ENCODE measurements around the gene RMND5B. TPM values are rescaled to one million over a fixed set of nuclear protein-coding genes. Genes with fewer than 3 reads are reported as not detected.
"Not testable (repeated sequence)": the region's sequence is repeated elsewhere in the genome, so short reads cannot be mapped to it uniquely, and the experiment has no call there.

Gene RMND5B
- total RNA-seq, 1 experiment from 2014 or later: 48.4 TPM

DNA sequence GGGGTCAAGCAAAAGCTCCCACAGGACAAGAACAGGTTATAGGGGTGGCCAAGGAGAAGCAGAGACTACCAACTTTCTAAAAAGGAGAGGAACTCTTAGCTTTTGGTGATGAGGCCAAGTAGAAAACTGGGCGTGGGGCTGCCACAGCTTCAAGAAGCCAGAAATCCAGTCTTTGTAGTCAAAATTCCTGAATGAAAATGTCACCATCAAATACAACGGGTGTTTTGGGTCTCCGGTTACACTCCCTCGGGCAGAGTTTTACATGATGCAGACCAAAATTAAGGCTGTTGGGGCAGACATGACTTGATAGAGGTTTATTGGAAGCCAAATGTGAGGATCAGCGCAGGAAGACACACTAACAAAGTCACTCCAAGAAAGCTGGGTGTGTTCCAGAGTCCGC lies 46.9 kb upstream of the RMND5B start:
- Histone ChIP-seq H3K4me3 (ENCODE audit: low read depth, low read length) (no peak overlapping the region), H3K36me3 (ENCODE audit: control insufficient read depth, insufficient read depth, low read length) (no peaks in the 10 kb centered on the region), H3K27me3 (replicated peaks; ENCODE audit: control insufficient read depth, insufficient read depth, low read length) (no peaks in the 10 kb centered on the region), H3K4me1 (no peaks in the 10 kb centered on the region), H3K9me3 (no peaks in the 10 kb centered on the region)
- TF ChIP-seq, protein P1, sequence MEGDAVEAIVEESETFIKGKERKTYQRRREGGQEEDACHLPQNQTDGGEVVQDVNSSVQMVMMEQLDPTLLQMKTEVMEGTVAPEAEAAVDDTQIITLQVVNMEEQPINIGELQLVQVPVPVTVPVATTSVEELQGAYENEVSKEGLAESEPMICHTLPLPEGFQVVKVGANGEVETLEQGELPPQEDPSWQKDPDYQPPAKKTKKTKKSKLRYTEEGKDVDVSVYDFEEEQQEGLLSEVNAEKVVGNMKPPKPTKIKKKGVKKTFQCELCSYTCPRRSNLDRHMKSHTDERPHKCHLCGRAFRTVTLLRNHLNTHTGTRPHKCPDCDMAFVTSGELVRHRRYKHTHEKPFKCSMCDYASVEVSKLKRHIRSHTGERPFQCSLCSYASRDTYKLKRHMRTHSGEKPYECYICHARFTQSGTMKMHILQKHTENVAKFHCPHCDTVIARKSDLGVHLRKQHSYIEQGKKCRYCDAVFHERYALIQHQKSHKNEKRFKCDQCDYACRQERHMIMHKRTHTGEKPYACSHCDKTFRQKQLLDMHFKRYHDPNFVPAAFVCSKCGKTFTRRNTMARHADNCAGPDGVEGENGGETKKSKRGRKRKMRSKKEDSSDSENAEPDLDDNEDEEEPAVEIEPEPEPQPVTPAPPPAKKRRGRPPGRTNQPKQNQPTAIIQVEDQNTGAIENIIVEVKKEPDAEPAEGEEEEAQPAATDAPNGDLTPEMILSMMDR (IDR thresholded peaks at IDR 0.05; ENCODE audit: insufficient read depth in 1 of 2, low read depth in 1 of 2, low read length in 1 of 2, severe bottlenecking in 1 of 2, unreplicated experiment in 1 of 2): no peak
- DNase-seq: no peak
- Mint-ChIP-seq H3K4me3 (ENCODE audit: unreplicated experiment) (no peak overlapping the region), H3K9me3 (ENCODE audit: unreplicated experiment) (no peaks in the 10 kb centered on the region), H3K27ac (ENCODE audit: unreplicated experiment) (no peak overlapping the region), H3K36me3 (ENCODE audit: insufficient read depth, unreplicated experiment) (no peaks in the 10 kb centered on the region), H3K4me1 (ENCODE audit: low read depth, unreplicated experiment) (no peaks in the 10 kb centered on the region), H3K27me3 (ENCODE audit: insufficient read depth, unreplicated experiment) (peaks cover 3% of the 10 kb centered on the region)
- POLR2A ChIA-PET: interaction anchor here (0.5 kb wide), 1 partner anchor 70 kb away, joined by 4 read pairs; the partner anchor contains the start of gene NHP2
- intact Hi-C loops (cut with micrococcal nuclease; ENCODE audit: unreplicated experiment): no loop called here
- CTCF ChIA-PET: interaction anchor here (1.8 kb wide), 1 partner anchor 9 kb away, joined by 8 read pairs; no protein-coding TSS in a partner anchor
- BruUV-seq (replicated peaks): no TSS peak

DNA sequence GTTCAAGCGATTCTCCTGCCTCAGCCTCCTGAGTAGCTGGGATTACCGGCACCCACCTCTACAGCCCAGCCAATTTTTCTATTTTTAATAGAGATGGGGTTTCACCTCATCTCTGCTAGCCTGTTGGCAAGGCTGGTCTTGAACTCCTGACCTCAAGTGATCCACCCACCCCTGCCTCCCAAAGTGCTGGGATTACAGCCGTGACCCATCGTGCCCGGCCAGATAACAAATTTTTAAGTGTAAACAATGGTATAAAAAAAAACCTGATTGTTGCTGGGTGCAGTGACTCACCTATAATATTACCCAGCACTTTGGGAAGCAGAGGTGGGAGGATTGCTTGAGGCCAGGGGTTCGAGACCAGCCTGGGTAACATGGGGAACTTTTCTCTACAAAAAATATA lies 45.5 kb upstream of the RMND5B start:
- Histone ChIP-seq H3K4me3 (ENCODE audit: low read depth, low read length) (no peak overlapping the region), H3K4me1 (no peaks in the 10 kb centered on the region), H3K27me3 (replicated peaks; ENCODE audit: control insufficient read depth, insufficient read depth, low read length) (no peaks in the 10 kb centered on the region), H3K9me3 (no peaks in the 10 kb centered on the region), H3K36me3 (ENCODE audit: control insufficient read depth, insufficient read depth, low read length) (no peaks in the 10 kb centered on the region)
- no TSS peak for BruUV-seq (replicated peaks)
- TF ChIP-seq, protein P1 (IDR thresholded peaks at IDR 0.05; ENCODE audit: insufficient read depth in 1 of 2, low read depth in 1 of 2, low read length in 1 of 2, severe bottlenecking in 1 of 2, unreplicated experiment in 1 of 2): no peak
- CTCF ChIA-PET: interaction anchor here (1.8 kb wide), 1 partner anchor 10 kb away, joined by 8 read pairs; no protein-coding TSS in a partner anchor
- Mint-ChIP-seq H3K36me3 (ENCODE audit: insufficient read depth, unreplicated experiment) (no peaks in the 10 kb centered on the region), H3K27ac (ENCODE audit: unreplicated experiment) (no peak overlapping the region), H3K27me3 (ENCODE audit: insufficient read depth, unreplicated experiment) (peaks cover 6% of the 10 kb centered on the region), H3K9me3 (ENCODE audit: unreplicated experiment) (no peaks in the 10 kb centered on the region), H3K4me1 (ENCODE audit: low read depth, unreplicated experiment) (no peaks in the 10 kb centered on the region), H3K4me3 (ENCODE audit: unreplicated experiment) (no peak overlapping the region)
- POLR2A ChIA-PET: interaction anchor here (0.7 kb wide), 2 partner anchors 49 to 70 kb away, joined by 3 to 11 read pairs; no protein-coding TSS in a partner anchor
- DNase-seq: no peak
- intact Hi-C loops (cut with micrococcal nuclease; ENCODE audit: unreplicated experiment): no loop called here

DNA sequence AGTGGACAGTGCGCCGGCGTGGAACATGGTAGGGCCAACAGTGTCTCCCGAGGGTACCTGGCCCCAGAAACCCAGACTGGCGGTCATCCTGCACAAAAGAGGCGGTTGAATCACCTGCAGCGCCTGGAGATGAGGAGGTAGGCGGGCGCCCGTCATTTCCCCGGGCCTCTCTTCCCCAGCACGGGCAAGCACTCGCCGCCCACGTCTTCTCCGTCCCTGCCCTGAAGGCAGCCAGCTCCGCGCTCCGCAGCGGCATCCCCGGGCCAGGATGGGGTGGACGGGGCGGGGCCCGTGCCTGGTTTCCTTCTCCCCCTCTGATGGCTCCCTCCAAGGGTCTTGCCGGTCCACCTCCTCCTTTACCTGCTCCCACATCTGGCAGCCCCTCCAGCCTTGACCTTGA lies 44.5 kb upstream of the RMND5B start:
- BruUV-seq (replicated peaks): no TSS peak
- H3K4me1 Mint-ChIP-seq (ENCODE audit: low read depth, unreplicated experiment): no peaks in the 10 kb centered on the region
- CTCF ChIA-PET: interaction anchor here (0.7 kb wide), 1 partner anchor 11 kb away, joined by 5 read pairs; no protein-coding TSS in a partner anchor
- no peaks in the 10 kb centered on the region for H3K36me3 Mint-ChIP-seq (ENCODE audit: insufficient read depth, unreplicated experiment)
- H3K27me3 ChIP-seq (replicated peaks; ENCODE audit: control insufficient read depth, insufficient read depth, low read length): no peaks in the 10 kb centered on the region; the same call in 1 of the 2 replicates
- H3K9me3 Mint-ChIP-seq (ENCODE audit: unreplicated experiment): peaks cover 5% of the 10 kb centered on the region
- H3K36me3 ChIP-seq (ENCODE audit: control insufficient read depth, insufficient read depth, low read length): no peaks in the 10 kb centered on the region
- intact Hi-C loops (cut with micrococcal nuclease; ENCODE audit: unreplicated experiment): no loop called here
- no peaks in the 10 kb centered on the region for H3K4me1 ChIP-seq
- DNase-seq: no peak
- TF ChIP-seq, protein P1 (IDR thresholded peaks at IDR 0.05; ENCODE audit: insufficient read depth in 1 of 2, low read depth in 1 of 2, low read length in 1 of 2, severe bottlenecking in 1 of 2, unreplicated experiment in 1 of 2): no peak
- H3K9me3 ChIP-seq: no peaks in the 10 kb centered on the region
- no peak overlapping the region for H3K27ac Mint-ChIP-seq (ENCODE audit: unreplicated experiment)
- no peak overlapping the region for H3K4me3 Mint-ChIP-seq (ENCODE audit: unreplicated experiment)
- no peak overlapping the region for H3K4me3 ChIP-seq (ENCODE audit: low read depth, low read length)
- POLR2A ChIA-PET: no interaction called here
- H3K27me3 Mint-ChIP-seq (ENCODE audit: insufficient read depth, unreplicated experiment): peaks cover 6% of the 10 kb centered on the region

DNA sequence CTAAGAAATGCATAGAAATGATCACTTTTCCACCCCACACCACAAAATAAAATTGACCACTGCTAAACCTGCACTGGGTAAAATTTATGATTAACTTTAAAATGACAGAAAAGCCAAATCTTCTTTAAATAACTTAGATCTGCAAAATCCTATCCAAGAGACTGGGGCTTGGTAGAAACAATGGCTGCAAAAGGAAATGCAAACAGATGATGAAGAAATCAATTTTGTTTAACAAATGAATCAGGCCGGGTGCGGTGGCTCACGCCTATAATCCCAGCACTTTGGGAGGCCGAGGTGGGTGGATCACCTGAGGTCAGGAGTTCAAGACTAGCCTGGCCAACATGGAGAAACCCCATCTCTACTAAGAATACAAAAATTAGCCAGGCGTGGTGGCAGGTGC lies 43.6 kb upstream of the RMND5B start:
- POLR2A ChIA-PET; intact Hi-C loops (cut with micrococcal nuclease; ENCODE audit: unreplicated experiment); H3K27me3 ChIP-seq (replicated peaks; ENCODE audit: control insufficient read depth, insufficient read depth, low read length); DNase-seq; H3K27ac Mint-ChIP-seq (ENCODE audit: unreplicated experiment); H3K4me1 Mint-ChIP-seq (ENCODE audit: low read depth, unreplicated experiment); H3K27me3 Mint-ChIP-seq (ENCODE audit: insufficient read depth, unreplicated experiment); CTCF ChIA-PET; H3K36me3 ChIP-seq (ENCODE audit: control insufficient read depth, insufficient read depth, low read length); BruUV-seq (replicated peaks); H3K4me3 ChIP-seq (ENCODE audit: low read depth, low read length); H3K9me3 ChIP-seq; H3K9me3 Mint-ChIP-seq (ENCODE audit: unreplicated experiment); H3K4me3 Mint-ChIP-seq (ENCODE audit: unreplicated experiment); H3K4me1 ChIP-seq; H3K36me3 Mint-ChIP-seq (ENCODE audit: insufficient read depth, unreplicated experiment): not testable (repeated sequence)

Measured in Caco-2 (cell line).